ENCODE results near the gene NKX2-4. TPM values are rescaled to one million over a fixed set of nuclear protein-coding genes. Genes with fewer than 3 reads are reported as not detected.

Gene NKX2-4
- total and polyA plus RNA-seq, 2 experiments from 2014 or later = not detected

- peak; percentile 22 for DNase-seq (ENCODE audit: low spot score)
- Histone ChIP-seq H4K20me1 (ENCODE audit: insufficient read depth, poor library complexity, severe bottlenecking) (no peaks in the 10 kb centered on the region), H3K4me1 (ENCODE audit: insufficient read depth) (peaks cover 10% of the 10 kb centered on the region), H3K9me2 (replicated peaks; ENCODE audit: insufficient read depth) (no peaks in the 10 kb centered on the region), H3K36me3 (replicated peaks; ENCODE audit: insufficient read depth, low read depth) (no peaks in the 10 kb centered on the region), H2AFZ (peak overlapping the region; percentile 61), H3K9me3 (ENCODE audit: low read depth) (no peaks in the 10 kb centered on the region), H3K27me3 (peaks cover 98% of the 10 kb centered on the region), H3K79me2 (no peaks in the 10 kb centered on the region), H3K4me3 (no peak overlapping the region), H3K27ac (no peak overlapping the region), H3K4me2 (peak overlapping the region; percentile 71)
- WGBS (ENCODE audit: low lambda C conversion rate, missing lambda C conversion rate) = 2% methylated on average over 86 of the region's 103 CpGs
- peak; percentile 99 for TF ChIP-seq EZH2 (IDR thresholded peaks at IDR 0.05; ENCODE audit: borderline replicate concordance)
- TF ChIP-seq, protein P1, sequence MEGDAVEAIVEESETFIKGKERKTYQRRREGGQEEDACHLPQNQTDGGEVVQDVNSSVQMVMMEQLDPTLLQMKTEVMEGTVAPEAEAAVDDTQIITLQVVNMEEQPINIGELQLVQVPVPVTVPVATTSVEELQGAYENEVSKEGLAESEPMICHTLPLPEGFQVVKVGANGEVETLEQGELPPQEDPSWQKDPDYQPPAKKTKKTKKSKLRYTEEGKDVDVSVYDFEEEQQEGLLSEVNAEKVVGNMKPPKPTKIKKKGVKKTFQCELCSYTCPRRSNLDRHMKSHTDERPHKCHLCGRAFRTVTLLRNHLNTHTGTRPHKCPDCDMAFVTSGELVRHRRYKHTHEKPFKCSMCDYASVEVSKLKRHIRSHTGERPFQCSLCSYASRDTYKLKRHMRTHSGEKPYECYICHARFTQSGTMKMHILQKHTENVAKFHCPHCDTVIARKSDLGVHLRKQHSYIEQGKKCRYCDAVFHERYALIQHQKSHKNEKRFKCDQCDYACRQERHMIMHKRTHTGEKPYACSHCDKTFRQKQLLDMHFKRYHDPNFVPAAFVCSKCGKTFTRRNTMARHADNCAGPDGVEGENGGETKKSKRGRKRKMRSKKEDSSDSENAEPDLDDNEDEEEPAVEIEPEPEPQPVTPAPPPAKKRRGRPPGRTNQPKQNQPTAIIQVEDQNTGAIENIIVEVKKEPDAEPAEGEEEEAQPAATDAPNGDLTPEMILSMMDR (IDR thresholded peaks at IDR 0.05; ENCODE audit: poor library complexity) = no peak
- peak; percentile 79 for TF ChIP-seq EZH2phosphoT487 (IDR thresholded peaks at IDR 0.05; ENCODE audit: low read depth, severe bottlenecking, unreplicated experiment)
Measured at GRCh38 chr20:21395666-21396598, 1.4 kb downstream of the NKX2-4 start.

DNA sequence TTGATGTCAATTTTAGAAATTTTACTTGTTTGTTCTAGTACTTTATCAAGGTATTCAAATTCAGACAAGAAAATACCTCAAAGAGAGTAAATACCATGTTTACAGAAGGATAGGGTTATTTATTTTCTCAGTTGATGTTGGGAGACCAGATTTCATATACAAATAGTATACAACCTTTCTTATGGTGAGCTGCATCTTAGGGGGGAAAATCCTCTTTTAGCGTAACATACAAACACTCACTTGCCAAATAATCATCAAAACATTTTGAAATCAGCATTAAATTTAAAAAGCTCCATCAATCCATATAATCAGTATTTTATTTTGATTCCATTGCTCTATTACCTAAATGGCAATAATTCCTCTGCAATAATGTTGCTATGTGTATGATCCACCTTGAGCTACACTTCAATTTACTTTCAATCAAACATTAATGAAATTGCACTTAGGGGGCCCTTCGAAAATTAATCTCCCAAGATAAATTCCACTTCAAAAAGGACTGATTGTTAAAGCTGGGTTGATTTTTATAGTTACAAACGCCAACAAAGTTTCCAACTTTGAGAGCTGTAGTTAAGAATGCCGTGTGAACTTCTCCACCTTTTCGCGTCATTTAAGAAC is 2.2 kb downstream of the NKX2-4 start:
- H4K20me1 ChIP-seq (ENCODE audit: insufficient read depth, poor library complexity, severe bottlenecking) = no peaks in the 10 kb centered on the region
- DNase-seq (ENCODE audit: low spot score) = no peak
- H3K79me2 ChIP-seq = no peaks in the 10 kb centered on the region
- peak overlapping the region; percentile 71 for H3K4me2 ChIP-seq
- H3K4me1 ChIP-seq (ENCODE audit: insufficient read depth) = peaks cover 10% of the 10 kb centered on the region
- no peaks in the 10 kb centered on the region for H3K9me2 ChIP-seq (replicated peaks; ENCODE audit: insufficient read depth)
- no peak overlapping the region for H3K4me3 ChIP-seq
- H3K36me3 ChIP-seq (replicated peaks; ENCODE audit: insufficient read depth, low read depth) = no peaks in the 10 kb centered on the region
- peaks cover 98% of the 10 kb centered on the region for H3K27me3 ChIP-seq
- TF ChIP-seq EZH2 (IDR thresholded peaks at IDR 0.05; ENCODE audit: borderline replicate concordance) (no peak), EZH2phosphoT487 (IDR thresholded peaks at IDR 0.05; ENCODE audit: low read depth, severe bottlenecking, unreplicated experiment) (no peak)
- TF ChIP-seq, protein P1 (IDR thresholded peaks at IDR 0.05; ENCODE audit: poor library complexity) = no peak
- H3K9me3 ChIP-seq (ENCODE audit: low read depth) = no peaks in the 10 kb centered on the region
- H2AFZ ChIP-seq = no peak overlapping the region
- 11% methylated on average over 6 of the region's 6 CpGs for WGBS (ENCODE audit: low lambda C conversion rate, missing lambda C conversion rate)
- H3K27ac ChIP-seq = no peak overlapping the region

- Histone ChIP-seq H3K9me3 (ENCODE audit: low read depth) (no peaks in the 10 kb centered on the region), H3K4me1 (ENCODE audit: insufficient read depth) (peaks cover 10% of the 10 kb centered on the region), H2AFZ (no peak overlapping the region), H4K20me1 (ENCODE audit: insufficient read depth, poor library complexity, severe bottlenecking) (no peaks in the 10 kb centered on the region), H3K27ac (no peak overlapping the region), H3K79me2 (no peaks in the 10 kb centered on the region), H3K4me2 (no peak overlapping the region), H3K27me3 (peaks cover 96% of the 10 kb centered on the region), H3K36me3 (replicated peaks; ENCODE audit: insufficient read depth, low read depth) (no peaks in the 10 kb centered on the region), H3K4me3 (no peak overlapping the region), H3K9me2 (replicated peaks; ENCODE audit: insufficient read depth) (no peaks in the 10 kb centered on the region)
- WGBS (ENCODE audit: low lambda C conversion rate, missing lambda C conversion rate) = 63% methylated on average over 3 of the region's 3 CpGs
- TF ChIP-seq EZH2 (IDR thresholded peaks at IDR 0.05; ENCODE audit: borderline replicate concordance) = no peak
- TF ChIP-seq EZH2phosphoT487 (IDR thresholded peaks at IDR 0.05; ENCODE audit: low read depth, severe bottlenecking, unreplicated experiment) = no peak
- TF ChIP-seq, protein P1 (IDR thresholded peaks at IDR 0.05; ENCODE audit: poor library complexity) = no peak
- DNase-seq (ENCODE audit: low spot score) = no peak
Measured at GRCh38 chr20:21394551-21394950, 2.8 kb downstream of the NKX2-4 start.

Measured in hepatocyte (in vitro differentiated cells).